Raji (cell line): ENCODE results near the gene PALM.

ENCODE experiments used
- POLR2A ChIP-seq: IDR thresholded peaks from 2 replicates; pipeline ENCODE4 v1.6.1; 2011; ENCODE audit warnings: low read depth, low read length, control low read depth; ENCODE audit not compliant: insufficient read depth

Gene PALM

DNA sequence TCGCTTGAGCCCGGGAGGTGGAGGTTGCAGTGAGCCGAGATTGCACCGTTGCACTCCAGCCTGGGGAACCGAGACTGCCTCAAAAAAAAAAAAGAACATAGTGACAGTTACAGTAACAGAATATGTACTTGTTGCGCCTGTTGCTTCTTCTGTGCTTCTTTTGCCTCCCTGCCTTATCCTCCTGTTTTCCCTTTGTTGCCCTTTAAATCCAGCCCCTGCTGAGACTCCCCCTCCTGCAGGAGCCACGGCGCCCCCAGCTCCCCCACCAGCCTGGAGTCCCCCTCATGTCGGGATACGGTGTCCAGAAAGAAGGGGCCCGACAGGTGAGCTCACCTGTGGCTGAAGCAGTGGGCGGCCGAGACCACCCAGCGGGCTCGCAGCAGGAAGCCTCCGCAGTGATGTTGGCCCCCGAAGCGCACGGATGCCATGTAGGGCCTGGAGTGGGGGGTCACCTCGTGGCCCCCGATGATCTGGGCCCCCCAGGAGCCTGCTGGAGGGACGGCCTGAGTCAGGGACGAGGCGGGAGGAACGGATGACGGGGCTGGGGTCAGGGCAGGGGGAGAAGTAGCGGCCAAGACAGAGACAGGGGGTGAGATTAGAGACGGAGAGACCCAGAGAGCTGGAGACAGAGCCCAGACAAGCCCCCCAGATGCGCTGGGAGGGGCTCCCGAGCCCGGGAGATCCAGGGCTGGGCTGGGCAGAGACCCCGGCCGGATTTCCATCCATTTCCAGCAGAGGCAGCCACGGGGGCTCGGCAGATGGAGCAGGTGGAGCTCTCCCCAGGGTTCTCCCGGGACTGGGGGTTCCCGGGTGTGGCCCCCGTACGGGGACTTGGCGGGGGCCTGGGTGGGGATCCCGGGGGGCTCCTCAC lies 14.0 kb upstream of the PALM start:
- no peak for TF ChIP-seq POLR2A

DNA sequence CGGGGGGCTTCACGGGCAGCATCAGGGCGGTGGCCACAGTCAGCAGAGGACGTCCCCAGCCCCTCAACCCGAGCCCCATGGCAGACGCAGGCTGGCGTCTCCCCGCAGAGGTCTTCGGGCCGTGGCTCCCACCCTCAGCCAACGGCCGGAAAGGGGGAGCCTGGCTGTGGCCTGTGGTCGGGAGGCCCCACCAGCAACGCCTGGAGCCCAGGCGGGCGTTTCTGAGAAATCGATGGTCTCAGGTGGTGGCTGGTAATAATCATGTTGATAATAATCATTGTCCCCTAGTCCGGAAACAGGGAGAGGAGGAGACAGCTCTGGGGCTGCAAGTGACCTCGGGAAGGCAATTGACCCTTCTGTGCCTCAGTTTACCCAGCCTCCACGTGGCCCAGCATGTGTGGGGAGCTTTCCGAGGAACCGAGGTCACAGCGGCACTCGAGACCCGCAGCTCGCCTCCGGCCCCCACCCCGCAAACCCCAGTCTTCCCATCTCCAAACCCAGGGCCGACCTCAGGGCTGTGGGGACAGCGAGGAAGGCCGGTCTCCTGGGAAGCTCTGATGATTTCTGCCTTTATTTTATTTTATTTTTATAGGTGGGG lies 13.3 kb upstream of the PALM start, which contains the start of gene PRSS57:
Gene PRSS57 (minus strand): TSS at position 101 of the 598 bp plus-strand sequence. CDS start 22 bp downstream, at position 79.
- TF ChIP-seq POLR2A: no peak

DNA sequence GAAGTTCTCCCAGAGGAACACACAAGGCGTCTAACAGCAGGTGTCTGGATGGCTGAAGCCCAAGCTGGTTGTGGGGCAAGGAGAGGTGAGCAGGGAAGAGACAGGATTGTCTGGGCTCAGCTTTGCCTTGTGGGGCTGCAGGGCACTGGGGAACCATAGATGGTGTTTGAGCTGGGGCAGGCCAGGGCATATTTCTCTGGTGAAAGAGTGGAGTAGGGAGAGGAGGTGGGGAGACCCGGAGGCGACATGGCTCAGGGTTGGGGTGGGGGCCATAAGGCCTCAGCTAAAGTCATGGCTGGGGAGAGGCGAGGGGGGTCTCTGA lies 5.4 kb upstream of the PALM start:
- no peak for TF ChIP-seq POLR2A

DNA sequence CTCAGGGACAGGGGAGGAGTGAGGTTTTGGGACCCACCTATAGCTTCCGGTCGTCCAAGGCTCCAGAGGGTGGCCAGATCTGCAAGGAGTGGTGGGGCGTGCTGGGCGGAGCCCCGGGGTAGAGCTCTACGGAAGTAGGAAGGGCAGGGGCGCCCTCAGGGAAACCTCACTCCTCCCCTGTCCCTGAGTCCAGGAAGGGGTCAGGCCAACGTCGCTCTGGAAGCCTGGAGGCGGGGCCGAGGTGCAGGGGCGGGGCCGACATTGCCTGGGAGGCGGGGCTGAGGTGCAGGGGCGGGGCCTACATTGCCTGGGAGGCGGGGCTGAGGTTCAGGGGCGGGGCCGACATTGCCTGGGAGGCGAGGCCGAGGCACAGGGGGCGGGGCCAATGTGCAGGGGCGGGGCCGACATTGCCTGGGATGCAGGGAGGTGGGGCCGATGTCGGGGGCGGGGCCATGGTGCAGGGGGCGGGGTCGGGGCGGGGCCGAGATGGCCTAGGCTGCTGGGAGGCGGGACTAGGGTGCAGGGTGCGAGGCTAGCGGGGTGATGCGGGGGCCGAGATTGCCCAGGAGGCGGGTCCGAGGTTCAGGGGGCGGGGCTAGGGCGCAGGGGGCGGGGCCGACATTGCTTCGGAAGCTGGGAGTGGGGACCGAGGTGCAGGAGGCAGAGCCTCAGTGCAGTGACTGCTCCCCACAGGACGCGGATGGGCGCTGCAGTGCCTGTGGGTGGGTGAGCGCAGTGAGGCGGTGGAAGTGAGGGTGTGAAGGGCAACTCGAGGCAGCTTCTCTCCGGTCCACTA lies 4.9 kb upstream of the PALM start:
- TF ChIP-seq POLR2A: no peak

DNA sequence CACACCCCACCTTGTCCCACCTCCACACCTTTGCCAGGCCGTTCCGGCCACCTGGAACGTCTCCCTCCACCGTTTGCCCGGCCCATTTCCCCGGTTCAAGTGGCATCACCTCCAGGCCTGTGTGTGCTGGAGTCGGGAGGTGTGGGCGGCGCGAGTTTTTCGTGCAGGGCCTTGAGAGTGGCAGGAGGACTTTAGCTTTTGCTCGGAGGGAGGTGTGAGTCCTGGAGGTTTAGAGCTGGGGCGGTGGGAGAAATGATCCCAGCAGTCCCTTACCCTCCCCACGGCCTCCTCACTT lies 4.3 kb upstream of the PALM start:
- no peak for TF ChIP-seq POLR2A

DNA sequence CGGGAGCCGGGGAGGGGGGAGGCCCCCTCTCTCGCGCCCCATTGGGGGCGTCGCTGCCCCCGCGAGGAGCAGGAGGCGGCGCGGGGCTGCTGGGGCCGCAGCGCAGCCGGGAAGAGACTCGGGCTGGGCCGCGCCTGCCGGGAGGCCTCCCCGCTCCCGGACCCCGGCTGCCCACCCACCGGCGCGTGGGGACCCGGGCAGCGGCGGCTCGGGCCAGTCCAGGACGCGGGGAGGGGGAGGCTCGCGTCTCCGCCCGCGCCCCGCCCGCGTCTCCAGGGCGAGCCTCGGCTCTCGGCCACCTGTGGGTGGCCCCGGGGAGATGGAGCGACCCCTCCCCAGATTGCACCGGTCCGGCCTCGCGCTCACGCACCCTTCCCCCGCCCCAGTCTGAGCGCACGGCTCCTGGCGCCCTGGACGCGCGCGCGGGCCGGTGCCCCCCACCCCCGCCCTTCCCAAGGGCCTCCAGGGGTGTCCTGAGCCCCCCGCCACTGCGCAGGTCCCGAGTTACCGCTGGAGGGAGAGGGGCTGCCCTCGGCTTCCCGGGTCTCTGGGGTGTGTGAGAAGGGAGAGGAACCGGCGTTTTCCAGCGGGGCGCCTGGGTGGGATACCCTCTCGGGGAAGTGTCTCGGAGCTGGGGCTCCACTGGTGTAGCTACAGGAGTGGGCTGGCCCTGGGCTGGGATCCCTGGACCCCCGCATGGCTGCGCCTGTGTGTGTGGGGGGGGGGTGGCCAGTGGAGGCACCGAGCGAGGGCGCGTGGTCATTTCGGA lies 645 bp downstream of the PALM start:
- no peak for TF ChIP-seq POLR2A

DNA sequence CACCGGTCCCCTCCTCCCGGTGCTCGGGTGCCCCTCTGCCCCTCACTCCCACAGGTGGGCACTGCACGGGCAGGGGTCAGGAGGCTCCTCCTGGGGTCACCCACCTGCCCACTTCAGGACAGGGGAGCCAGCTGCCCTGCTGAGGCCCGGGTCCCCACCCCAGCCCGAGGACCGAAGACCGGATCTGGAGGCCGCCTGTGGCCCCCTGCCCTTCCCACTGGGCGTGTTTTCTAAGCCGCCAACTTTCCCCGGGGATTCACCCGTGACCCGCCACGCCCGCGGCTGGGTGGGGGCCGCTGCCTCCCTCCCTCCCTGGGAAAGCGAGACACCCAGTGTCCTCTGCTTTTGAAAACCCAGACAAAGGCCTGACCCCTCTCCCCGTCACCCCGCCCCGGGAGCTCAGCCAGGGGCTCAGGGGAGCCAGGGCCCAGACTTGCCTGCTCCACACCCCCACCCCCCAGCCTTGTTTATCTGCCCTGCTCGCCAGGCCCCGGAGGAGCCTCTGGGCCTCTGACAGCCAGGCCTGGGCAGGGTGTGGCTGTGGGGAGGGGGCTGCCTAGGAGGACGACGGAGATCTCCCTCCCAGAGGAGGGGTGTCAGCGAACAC lies 1.3 kb downstream of the PALM start:
- TF ChIP-seq POLR2A: no peak

DNA sequence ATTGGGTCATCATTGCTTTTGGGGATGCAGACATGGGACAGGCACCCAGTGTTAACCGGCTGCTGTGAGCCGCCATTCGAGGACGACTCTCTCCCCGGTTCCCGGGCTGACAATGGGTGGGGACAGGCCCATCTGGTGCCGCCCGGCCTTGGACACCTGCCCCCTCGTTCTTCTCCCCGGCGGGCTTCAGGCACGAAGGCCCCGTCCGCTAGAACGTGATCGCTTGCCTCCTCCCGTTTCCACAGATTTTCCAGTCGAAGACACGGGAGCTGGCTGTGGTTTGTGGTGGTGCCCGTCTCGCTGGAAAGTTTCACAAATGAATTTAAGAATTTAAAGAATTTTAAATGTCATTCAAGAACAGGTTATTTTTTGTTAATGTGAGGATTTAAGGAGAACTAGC lies 2.0 kb downstream of the PALM start:
- no peak for TF ChIP-seq POLR2A

DNA sequence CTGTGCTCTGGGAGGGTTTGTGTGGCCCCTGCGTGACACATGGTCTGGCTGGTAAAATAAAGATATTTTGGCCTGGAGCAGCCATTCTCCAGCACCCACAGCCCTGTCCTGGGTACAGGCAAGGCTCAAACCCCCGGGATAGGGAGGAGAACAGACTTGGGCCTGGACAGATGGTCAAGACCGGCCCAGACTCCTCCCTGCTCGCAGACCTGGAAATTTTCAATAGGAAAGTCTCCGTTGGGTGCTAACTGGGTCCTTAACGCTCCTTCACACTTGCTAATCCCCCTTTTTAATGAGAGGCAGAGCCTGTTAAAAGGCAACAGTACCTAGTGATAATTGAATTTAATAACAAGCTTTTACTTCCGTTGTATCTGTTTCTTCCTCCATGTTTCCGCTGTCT lies 2.5 kb downstream of the PALM start:
- no peak for TF ChIP-seq POLR2A

DNA sequence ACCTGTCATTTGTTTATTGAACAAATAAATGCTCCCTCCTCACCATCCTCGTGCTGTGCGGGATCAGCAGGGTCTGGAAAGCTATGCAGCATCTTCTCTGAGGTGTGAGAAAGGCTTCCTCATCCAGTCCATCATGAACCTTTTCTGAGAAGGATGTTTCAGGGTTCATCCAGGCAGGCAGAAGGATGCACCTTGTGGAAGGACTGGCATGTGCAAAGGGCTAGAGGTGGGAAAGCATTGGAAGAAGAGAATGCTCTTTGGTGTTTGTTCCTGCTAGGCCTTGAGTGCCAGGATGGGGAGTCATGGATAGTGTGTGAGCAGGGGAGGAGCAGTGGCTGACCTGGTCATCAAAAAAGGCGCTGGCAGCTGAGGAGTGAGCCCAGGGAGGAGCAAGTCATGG lies 6.6 kb downstream of the PALM start:
- TF ChIP-seq POLR2A: no peak

DNA sequence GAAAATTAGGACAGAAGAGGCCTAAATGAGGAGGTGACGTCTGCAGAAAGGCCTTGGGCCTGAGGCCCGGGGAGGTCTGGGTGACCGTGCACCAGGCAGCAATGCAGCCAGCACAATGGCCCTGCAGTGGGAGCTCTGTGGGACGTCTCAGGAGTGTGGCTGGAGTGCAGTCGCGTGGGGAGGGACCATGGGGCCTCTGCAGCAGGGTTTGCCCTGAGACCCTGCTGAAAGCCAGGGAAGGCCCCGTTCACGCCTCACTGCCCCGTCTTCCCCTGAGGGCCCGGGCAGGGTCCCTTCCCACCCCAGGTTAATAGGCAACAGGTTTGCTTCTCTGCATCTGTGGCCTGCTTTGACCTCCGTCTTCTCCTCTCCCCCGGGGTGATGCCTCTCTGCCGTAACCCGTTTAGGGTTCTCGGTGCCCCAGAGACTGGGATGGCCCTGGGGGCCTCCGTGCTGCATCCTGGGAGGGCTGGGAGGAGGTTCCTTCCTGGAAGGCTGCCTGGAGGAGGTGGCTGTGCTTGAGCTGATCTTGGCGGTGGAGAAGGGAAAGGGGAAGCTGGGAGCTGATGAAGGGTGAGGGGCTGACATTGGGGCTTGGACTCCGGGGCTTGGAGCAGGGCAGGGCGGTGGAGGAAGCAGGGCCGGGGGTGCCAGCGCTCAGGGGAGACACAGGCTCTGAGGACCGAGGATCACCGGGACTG lies 9.7 kb downstream of the PALM start:
- no peak for TF ChIP-seq POLR2A

DNA sequence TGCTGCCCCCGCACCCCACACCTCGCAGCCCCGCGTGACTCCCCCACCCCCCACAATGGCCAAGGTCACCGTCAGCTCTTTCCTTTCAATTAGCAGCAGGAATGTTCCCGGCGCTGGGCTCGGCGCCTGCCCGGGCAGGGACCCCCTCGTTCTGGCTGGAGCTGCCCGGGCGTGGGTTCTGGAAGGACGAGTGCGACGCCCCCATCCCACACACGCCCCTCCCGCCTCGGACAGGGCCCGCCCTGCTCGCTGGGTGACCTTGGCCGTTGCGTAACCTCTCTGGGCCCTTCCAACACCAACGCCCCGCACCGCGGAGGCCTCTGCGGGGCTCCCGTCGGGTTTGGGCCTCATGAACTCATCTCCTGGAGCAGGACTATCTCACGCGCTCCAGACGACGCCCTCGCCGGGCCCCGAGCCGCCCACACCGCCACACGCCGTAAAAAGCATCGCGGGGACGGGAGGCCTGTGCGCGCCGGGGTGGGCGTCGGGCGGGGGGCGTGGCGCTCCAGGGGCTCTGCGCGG lies 10.3 kb downstream of the PALM start:
- TF ChIP-seq POLR2A: no peak

DNA sequence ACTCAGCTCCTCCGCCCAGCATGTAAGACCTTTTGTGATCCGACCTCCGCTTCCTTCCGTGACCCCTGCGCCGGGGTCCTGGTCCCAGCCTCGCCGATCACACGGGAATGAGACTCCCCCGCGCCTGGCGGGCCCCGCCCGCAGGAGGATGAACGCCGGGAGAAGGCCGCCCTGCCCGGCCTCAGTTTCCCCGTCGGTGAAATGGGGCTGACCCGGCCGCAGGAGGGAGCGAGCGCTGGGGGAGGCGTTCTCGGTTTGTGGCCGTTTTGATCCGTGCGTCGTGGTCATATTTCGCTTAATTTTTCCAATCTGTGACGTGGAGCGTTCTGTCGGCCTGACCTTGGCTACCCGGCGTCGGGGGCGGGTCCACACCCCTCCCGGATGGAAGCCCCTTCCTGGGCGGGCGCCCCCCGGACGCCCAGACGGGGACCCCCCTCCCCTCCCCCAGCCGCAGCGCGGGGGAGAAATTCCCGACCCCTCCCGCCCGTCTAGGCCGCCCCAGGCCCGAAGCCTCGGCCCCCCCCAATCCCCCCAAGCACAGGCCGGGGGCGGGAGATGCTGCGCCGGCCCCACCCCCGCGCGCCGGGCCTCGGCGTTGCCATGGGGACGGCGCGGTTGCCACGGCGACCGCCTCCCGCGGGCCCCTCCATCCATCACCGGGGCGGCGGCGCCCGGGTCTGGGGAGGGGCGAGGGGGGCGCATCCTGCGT lies 11.1 kb downstream of the PALM start:
- no peak for TF ChIP-seq POLR2A
